Neutrophil (primary cell): ENCODE results near the gene CRK.

ENCODE experiments used
- H3K27ac ChIP-seq: fragments of 200-600 bp; sonication (generic); 2 replicates; pipeline ENCODE4 v1.5.1; 2016; ENCODE audit warnings: mild to moderate bottlenecking, moderate library complexity
- H3K27me3 ChIP-seq: fragments of 200-600 bp; sonication (generic); 2 replicates; pipeline ENCODE4 v1.6.0; 2016; ENCODE audit warnings: mild to moderate bottlenecking
- H3K36me3 ChIP-seq: fragments of 200-600 bp; sonication (generic); 2 replicates; pipeline ENCODE4 v1.5.1; 2017
- H3K4me1 ChIP-seq, 2 experiments: fragments of 200-600 bp in 1 of 2; sonication (generic) in 1 of 2; 1 replicate in 1 of 2; 2 replicates in 1 of 2; pipeline versions ENCODE4 v1.5.1 to v1.6.1; 2013 to 2016; ENCODE audit warnings: low read depth in 1 of 2, low read length in 1 of 2, mild to moderate bottlenecking in 1 of 2, moderate library complexity in 1 of 2; ENCODE audit not compliant: control insufficient read depth in 1 of 2, insufficient read depth in 1 of 2
- H3K4me3 ChIP-seq, 2 experiments: fragments of 200-600 bp in 1 of 2; sonication (generic) in 1 of 2; 1 replicate in 1 of 2; 2 replicates in 1 of 2; pipeline ENCODE4 v1.5.1; 2013 to 2016; ENCODE audit warnings: low read depth in 1 of 2, low read length in 1 of 2, mild to moderate bottlenecking in 1 of 2, moderate library complexity in 1 of 2
- H3K9me3 ChIP-seq: fragments of 200-600 bp; sonication (generic); 2 replicates; pipeline ENCODE4 v1.5.1; 2016
- CTCF ChIP-seq: fragments of 200-600 bp; sonication (generic); IDR thresholded peaks from 2 replicates; pipeline ENCODE4 v1.5.1; 2016; ENCODE audit warnings: antibody characterized with exemption

CRK gene

DNA sequence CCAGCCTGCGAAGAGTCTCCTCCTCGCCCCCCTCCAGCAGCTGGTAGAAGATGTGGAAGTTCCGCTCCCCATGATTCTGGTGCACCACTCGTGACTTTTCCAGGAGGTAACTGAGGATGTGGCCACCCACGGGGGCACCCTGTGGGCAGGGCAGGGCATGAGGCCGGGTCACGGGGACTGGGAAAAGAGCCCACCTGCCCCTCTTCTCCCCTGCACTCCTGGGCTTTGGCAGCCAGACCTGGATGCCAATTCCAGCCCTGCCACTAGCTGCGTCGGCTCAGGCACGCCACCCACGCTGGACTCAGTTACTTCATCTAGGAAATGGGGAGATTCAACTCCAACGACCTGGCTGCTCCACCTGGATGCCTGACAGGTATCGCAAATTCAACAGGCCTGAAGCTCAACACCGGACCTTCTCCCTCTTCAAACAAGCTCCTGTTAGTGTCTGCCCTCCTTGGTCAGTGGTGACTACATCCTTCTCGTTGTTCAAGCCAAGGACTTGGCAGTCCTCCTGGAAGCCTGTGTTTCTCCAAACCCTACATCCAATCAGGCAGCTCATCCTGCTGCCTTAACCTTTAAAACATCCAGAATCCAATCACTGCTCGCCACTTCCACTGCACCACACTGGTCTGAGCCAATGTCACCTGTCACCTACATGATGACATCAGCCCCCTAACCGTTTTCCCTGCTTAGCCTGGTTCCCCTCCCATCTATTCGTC, 24.9 kb upstream of the CRK start:
- no peaks in the 10 kb centered on the region for H3K9me3 ChIP-seq
- peaks cover 7 to 15% of the 10 kb centered on the region in 2 experiments for H3K4me1 ChIP-seq
- peaks cover 95% of the 10 kb centered on the region for H3K27me3 ChIP-seq
- H3K4me3 ChIP-seq, result no peak overlapping the region
- no peak for TF ChIP-seq CTCF
- H3K27ac ChIP-seq, result no peak overlapping the region
- H3K36me3 ChIP-seq, result no peaks in the 10 kb centered on the region

DNA sequence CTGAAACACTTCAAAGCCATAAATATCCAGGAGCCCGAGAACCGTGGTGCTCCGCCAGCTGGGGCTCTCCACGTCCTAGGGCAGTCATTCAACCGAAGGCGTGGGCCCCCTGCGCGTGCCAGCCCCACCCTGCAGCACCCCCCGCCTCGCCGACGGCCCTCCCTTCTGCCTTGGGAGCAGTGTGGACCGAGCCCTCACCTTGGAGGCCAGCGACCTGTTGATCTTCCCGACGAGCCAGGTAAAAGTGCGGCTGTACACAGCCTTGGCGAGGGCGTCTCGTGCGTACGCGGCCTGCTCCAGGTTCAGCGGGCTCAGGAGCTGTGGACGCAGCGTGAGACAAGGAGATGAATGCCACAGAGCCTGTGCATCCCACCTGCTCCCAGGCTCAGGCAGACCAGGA, 22.4 kb upstream of the CRK start:
- H3K36me3 ChIP-seq, result no peaks in the 10 kb centered on the region
- H3K27ac ChIP-seq, result no peak overlapping the region
- H3K4me1 ChIP-seq, result no peaks in the 10 kb centered on the region
- no peak overlapping the region for H3K4me3 ChIP-seq
- H3K9me3 ChIP-seq, result no peaks in the 10 kb centered on the region
- peaks cover 94% of the 10 kb centered on the region for H3K27me3 ChIP-seq
- no peak for TF ChIP-seq CTCF

DNA sequence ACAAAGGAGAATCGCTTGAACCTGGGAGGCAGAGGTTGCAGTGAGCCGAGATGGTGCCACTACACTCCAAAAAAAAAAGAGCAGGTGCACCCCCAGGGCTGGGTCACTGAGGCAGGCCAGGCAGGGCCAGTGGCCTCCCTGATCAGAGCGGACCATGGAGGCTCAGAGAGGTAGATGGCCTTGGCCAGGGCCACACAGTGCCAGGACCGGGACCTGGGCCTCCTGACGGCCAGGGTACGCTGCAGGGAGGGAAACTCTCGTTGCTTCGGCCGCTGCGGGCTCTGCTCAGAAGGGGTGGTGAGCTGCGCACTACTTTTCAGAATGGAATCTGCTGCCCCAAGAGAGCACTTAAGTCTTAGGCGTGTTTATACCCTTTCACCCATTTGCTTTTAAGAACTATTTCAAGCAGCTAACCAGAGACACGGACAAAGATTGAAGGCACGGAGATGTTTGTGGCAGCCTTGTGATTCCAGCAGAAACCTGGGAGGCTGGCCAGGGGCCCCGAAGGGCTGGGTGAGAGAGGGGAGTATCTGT, 19.4 kb upstream of the CRK start:
- Histone ChIP-seq H3K4me1 (no peaks in the 10 kb centered on the region), H3K4me3 (no peak overlapping the region), H3K9me3 (no peaks in the 10 kb centered on the region), H3K36me3 (no peaks in the 10 kb centered on the region), H3K27me3 (peaks cover 96% of the 10 kb centered on the region), H3K27ac (no peak overlapping the region)
- no peak for TF ChIP-seq CTCF

- no peaks in the 10 kb centered on the region for H3K36me3 ChIP-seq
- peaks cover 99% of the 10 kb centered on the region for H3K27me3 ChIP-seq
- H3K4me3 ChIP-seq, result no peak overlapping the region
- H3K27ac ChIP-seq, result no peak overlapping the region
- no peaks in the 10 kb centered on the region for H3K4me1 ChIP-seq
- H3K9me3 ChIP-seq, result no peaks in the 10 kb centered on the region
- no peak for TF ChIP-seq CTCF
Observed at GRCh38 chr17:1474402-1475189, 18.6 kb upstream of the CRK start.

GRCh38 chr17:1473841-1474240, 17.8 kb upstream of the CRK start:
- Histone ChIP-seq H3K27ac (no peak overlapping the region), H3K9me3 (no peaks in the 10 kb centered on the region), H3K36me3 (no peaks in the 10 kb centered on the region), H3K4me3 (no peak overlapping the region), H3K4me1 (peaks cover 0 to 3% of the 10 kb centered on the region in 2 experiments), H3K27me3 (peaks cover 99% of the 10 kb centered on the region)
- TF ChIP-seq CTCF, result no peak
